NB4 (cell line): Measurements from ENCODE around the gene GALNT10.

Experiments used
- DNase-seq: peaks from one replicate; pipeline ENCODE4 v3.0.0; 2010; ENCODE audit warnings: low read depth
- H3K4me3 ChIP-seq: one replicate; pipeline ENCODE4 v1.5.1; 2011; ENCODE audit warnings: mild to moderate bottlenecking, low read depth, low read length, moderate library complexity
- MYC ChIP-seq: IDR thresholded peaks from 2 replicates; pipeline ENCODE4 v1.6.1; 2011; ENCODE audit warnings: low read depth, low read length
- POLR2A ChIP-seq: IDR thresholded peaks from 2 replicates; pipeline ENCODE4 v1.6.1; 2011; ENCODE audit warnings: mild to moderate bottlenecking; ENCODE audit not compliant: insufficient read length; ENCODE audit errors: extremely low read depth
- TF ChIP-seq, protein P1 (sequence below): IDR thresholded peaks from one replicate; pipeline ENCODE4 v1.5.1; 2012; ENCODE audit warnings: low read depth, low read length
- TF ChIP-seq, protein P2 (sequence below): IDR thresholded peaks from 2 replicates; pipeline ENCODE4 v1.6.1; 2011; ENCODE audit warnings: low read depth, low read length

GALNT10 gene

DNA sequence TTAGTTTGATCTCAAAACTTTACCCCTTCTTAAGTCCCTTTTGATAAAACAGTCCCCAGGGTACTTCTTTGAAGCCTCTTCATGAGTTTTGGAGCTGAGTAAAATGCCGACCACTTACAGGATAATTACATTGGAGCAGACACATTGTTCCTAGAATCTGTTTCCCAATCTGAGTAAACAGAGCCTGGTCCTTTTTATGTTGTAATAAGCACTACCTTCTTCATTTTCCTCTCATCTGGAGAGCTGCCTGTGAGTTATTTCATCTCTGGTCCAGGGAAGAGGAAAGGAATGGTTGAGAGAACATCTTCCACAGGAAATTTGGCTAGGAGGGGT, 26.3 kb upstream of the GALNT10 start:
- no peak for DNase-seq
- no peak for TF ChIP-seq MYC
- TF ChIP-seq, protein P1, sequence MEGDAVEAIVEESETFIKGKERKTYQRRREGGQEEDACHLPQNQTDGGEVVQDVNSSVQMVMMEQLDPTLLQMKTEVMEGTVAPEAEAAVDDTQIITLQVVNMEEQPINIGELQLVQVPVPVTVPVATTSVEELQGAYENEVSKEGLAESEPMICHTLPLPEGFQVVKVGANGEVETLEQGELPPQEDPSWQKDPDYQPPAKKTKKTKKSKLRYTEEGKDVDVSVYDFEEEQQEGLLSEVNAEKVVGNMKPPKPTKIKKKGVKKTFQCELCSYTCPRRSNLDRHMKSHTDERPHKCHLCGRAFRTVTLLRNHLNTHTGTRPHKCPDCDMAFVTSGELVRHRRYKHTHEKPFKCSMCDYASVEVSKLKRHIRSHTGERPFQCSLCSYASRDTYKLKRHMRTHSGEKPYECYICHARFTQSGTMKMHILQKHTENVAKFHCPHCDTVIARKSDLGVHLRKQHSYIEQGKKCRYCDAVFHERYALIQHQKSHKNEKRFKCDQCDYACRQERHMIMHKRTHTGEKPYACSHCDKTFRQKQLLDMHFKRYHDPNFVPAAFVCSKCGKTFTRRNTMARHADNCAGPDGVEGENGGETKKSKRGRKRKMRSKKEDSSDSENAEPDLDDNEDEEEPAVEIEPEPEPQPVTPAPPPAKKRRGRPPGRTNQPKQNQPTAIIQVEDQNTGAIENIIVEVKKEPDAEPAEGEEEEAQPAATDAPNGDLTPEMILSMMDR: no peak
- no peak for TF ChIP-seq POLR2A
- TF ChIP-seq, protein P2, sequence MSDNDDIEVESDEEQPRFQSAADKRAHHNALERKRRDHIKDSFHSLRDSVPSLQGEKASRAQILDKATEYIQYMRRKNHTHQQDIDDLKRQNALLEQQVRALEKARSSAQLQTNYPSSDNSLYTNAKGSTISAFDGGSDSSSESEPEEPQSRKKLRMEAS: no peak
- H3K4me3 ChIP-seq: no peak overlapping the region

DNA sequence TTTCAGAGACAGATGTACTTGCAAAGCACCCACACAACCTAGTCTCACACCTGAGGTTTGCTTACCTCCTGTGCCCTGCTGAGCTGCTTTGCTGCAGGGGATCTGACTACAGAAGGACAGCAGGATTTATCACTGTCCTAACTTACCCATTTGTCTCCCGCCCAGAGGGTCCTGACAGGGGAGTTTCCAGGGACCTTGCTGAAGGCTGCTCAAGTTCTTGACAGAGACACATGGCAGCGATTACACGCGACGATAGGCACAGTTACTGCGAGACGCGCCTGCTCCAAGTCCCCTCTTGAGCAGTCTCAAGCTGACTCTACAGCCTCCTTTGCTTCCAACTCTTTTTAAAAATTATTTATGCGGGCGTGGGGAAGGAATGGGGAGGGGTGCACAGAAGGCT, 24.6 kb upstream of the GALNT10 start:
- TF ChIP-seq, protein P2: no peak
- TF ChIP-seq, protein P1: no peak
- no peak overlapping the region for H3K4me3 ChIP-seq
- no peak for DNase-seq

DNA sequence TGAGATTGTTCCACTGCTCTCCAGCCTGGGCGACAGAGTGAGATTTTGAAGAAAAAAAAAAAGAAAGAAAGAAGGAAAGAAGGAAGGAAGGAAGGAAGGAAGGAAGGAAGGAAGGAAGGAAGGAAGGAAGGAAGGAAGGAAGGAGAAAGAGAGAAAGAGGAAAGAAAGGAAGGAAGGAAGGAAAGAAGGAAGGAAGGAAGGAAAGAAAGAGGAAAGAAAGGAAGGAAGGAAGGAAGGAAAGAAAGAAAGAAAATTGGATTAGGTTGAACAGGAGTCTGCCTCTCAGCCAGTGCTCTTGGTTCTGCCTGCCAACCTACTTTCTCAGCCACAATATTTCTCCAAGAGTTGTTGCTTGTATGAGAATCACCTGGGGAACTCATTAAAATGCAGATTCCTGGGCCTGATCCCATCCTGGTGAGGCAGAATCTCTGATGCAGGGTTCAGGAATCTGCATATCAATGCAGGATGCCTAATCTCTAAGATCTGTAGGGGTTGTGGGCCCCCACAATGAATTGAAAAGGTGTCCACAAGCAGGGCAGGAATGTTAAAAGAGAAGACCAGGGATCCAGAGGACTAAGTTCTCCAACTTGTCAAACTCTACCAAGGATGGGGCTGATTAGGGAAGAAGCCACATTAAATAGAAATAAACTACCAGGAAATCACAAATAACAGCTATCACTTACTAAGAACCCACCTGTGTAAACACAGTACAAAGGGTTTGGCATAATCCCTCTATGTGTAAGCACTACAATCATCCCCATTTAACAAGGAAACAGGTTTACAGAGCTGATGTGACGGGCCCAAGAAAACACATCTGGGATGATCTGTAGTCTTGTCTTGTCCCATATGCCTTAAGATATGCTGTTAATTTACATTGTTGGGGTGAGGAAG, 23.4 kb upstream of the GALNT10 start:
- DNase-seq: no peak
- no peak overlapping the region for H3K4me3 ChIP-seq
- no peak for TF ChIP-seq POLR2A
- no peak for TF ChIP-seq MYC
- TF ChIP-seq, protein P1: no peak
- TF ChIP-seq, protein P2: no peak

DNA sequence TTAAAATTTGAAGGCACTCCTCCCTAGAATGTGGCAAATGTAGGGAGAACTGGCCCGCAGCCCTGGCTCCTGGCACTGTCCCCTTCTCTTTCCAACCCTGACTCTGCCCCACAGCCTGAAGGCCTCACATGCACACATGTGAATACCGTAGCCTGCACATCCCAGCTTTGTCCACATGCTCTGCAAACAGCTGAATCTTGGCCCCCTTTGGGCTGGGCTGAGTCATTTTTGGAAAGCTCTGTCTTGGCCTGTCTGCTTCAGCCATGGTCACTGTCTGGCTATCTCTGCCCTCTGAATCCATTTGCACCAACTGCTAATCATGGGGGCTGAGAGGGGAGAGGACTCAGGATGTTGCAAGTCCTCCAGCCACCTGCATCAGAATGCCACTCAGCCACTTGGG, 22.1 kb upstream of the GALNT10 start:
- H3K4me3 ChIP-seq: no peak overlapping the region
- DNase-seq: no peak
- TF ChIP-seq, protein P2: no peak
- TF ChIP-seq POLR2A: no peak
- TF ChIP-seq, protein P1: no peak
- TF ChIP-seq MYC: no peak

DNA sequence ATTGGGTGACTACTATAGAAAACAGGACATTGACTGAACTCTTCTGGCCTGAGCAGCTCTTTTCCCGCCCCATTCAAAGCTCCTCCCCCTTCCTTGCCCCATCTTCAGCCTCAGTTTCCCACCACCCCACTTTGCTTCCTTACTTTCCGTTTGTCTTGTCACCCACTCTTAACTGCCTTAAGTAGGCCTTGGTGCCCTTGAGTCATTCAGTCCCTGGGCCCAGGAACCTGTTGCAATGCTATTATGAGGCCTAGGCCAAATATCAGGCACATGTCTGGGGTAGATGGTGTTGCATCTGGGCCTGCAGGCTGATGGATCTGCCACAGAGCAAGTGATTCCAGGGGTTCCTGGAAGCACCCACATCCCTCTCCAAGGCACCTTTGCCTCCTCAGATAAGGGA, 17.7 kb upstream of the GALNT10 start:
- TF ChIP-seq, protein P1: no peak
- TF ChIP-seq MYC: no peak
- TF ChIP-seq, protein P2: no peak
- TF ChIP-seq POLR2A: no peak
- DNase-seq: no peak
- no peak overlapping the region for H3K4me3 ChIP-seq

DNA sequence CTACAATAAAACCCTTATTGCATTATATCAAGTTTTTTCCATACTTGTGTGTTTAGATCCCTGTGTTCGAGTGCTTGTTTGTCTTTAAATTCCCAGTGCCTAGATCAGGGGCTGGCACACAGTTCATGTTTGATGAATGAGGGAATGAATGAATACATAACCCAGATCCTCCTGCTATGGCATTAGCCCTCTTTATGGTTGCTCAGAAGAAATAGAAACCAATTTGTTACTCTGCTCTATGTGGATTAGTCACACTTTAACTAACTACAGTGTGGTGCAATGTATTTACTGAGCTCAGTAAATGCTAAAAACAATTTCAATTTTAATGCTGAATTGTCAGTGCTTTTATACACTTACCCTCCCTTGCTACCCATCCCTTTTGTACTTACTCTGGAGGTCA, 16.4 kb upstream of the GALNT10 start:
- TF ChIP-seq, protein P2: no peak
- TF ChIP-seq MYC (no peak), POLR2A (no peak)
- TF ChIP-seq, protein P1: no peak
- no peak overlapping the region for H3K4me3 ChIP-seq
- no peak for DNase-seq
